ENCODE data around the gene TTC1. TPM values are rescaled to one million over a fixed set of nuclear protein-coding genes. Genes with fewer than 3 reads are reported as not detected.

Gene TTC1
- total and polyA plus RNA-seq, 2 of the 8 experiments (the other 6 are each of a cell fraction or from before 2014, with no cell fraction given) = 25.1 to 63.9 TPM

GRCh38 chr5:160036243-160036642, 27.3 kb downstream of the TTC1 start:
- Histone ChIP-seq H3K79me1 (ENCODE audit: low read depth, low read length) (0 out of 2 replicates have a peak, but pooled peaks cover 2% of the 10 kb centered on the region), H3K9ac (replicated peaks in 1 of 4; ENCODE audit: extremely low read depth in 1 of 4, low read depth in 3 of 4, low read length in 3 of 4) (no peak overlapping the region), H4K91ac (replicated peaks; ENCODE audit: insufficient read length, low read length) (no peak overlapping the region), H3K14ac (ENCODE audit: insufficient read length) (no peak overlapping the region), H3K79me2 (ENCODE audit: control insufficient read depth in 1 of 2, insufficient read depth in 2 of 2, low read length in 2 of 2) (peaks cover 0 to 2% of the 10 kb centered on the region in 2 experiments; a peak in 1 of 4 replicates), H2BK15ac (ENCODE audit: low read length) (no peak overlapping the region), H2BK20ac (ENCODE audit: low read length) (no peak overlapping the region), H3K36me3 (ENCODE audit: control insufficient read depth in 2 of 4, insufficient read depth in 4 of 4, low read length in 3 of 4) (peaks cover 7 to 58% (median 27%) of the 10 kb centered on the region in 4 experiments; a peak in 7 of 8 replicates), H3K56ac (replicated peaks; ENCODE audit: insufficient read length, low read depth, low read length) (no peak overlapping the region), H3K27ac (ENCODE audit: low read depth, low read length) (no peak overlapping the region), H2BK12ac (ENCODE audit: low read depth, low read length) (no peak overlapping the region), H3K9me3 (ENCODE audit: insufficient read depth in 2 of 2, low read depth in 1 of 2, low read length in 1 of 2) (no peaks in the 10 kb centered on the region), H2BK120ac (replicated peaks; ENCODE audit: low read depth, low read length) (no peak overlapping the region), H3K4me2 (ENCODE audit: insufficient read depth in 1 of 2, low read depth in 2 of 2, low read length in 2 of 2) (no peak overlapping the region), H3K23me2 (ENCODE audit: low read depth, low read length) (no peaks in the 10 kb centered on the region), H3K23ac (ENCODE audit: insufficient read length) (no peak overlapping the region), H3K18ac (ENCODE audit: extremely low read depth, low read length) (no peak overlapping the region), H2BK5ac (ENCODE audit: low read depth, low read length) (no peak overlapping the region), H4K20me1 (replicated peaks in 1 of 2; ENCODE audit: control insufficient read depth in 1 of 2, insufficient read depth in 2 of 2, low read length in 2 of 2) (no peaks in the 10 kb centered on the region), H2AK5ac (ENCODE audit: low read depth, low read length) (no peak overlapping the region), H4K8ac (ENCODE audit: extremely low read depth, insufficient read depth, low read length) (no peak overlapping the region), H3K4ac (replicated peaks; ENCODE audit: insufficient read length, low read depth, low read length) (no peak overlapping the region), H4K5ac (ENCODE audit: insufficient read length, low read depth, low read length) (no peak overlapping the region), H3K27me3 (replicated peaks in 1 of 4; ENCODE audit: control insufficient read depth in 3 of 4, extremely low read depth in 1 of 4, insufficient read depth in 3 of 4, low read length in 3 of 4) (peaks cover 0 to 1% (median 0%) of the 10 kb centered on the region in 4 experiments; a peak in 1 of 7 replicates), H3K4me1 (replicated peaks in 1 of 4; ENCODE audit: control insufficient read depth in 3 of 4, insufficient read depth in 4 of 4, low read length in 3 of 4) (no peaks in the 10 kb centered on the region), H2AFZ (ENCODE audit: low read length) (no peak overlapping the region), H3K4me3 (ENCODE audit: extremely low read depth in 1 of 4, insufficient read depth in 2 of 4, low read depth in 3 of 4, low read length in 4 of 4) (no peak overlapping the region)
- ChIA-PET POLR2A (ENCODE audit: partially characterized antibody) (interaction anchor here (0.7 kb wide), 1 partner anchor 31 kb away, joined by 3 read pairs; no protein-coding TSS in a partner anchor), CTCF (ENCODE audit: partially characterized antibody) (interaction anchor here (6.0 kb wide), 1 partner anchor 15 kb away, joined by 32 read pairs; no protein-coding TSS in a partner anchor)
- FAIRE-seq (no peak), DNase-seq (ENCODE audit: low read depth in 1 of 2, low spot score in 2 of 2) (no peak)
- TF ChIP-seq POU5F1 (IDR thresholded peaks at IDR 0.05; ENCODE audit: low read depth, low read length) = no peak
- TF ChIP-seq SP2 (IDR thresholded peaks at IDR 0.05; ENCODE audit: low read length) = no peak
- no peak for TF ChIP-seq JUND (IDR thresholded peaks at IDR 0.05; ENCODE audit: low read length)
- no peak for TF ChIP-seq SRF (IDR thresholded peaks at IDR 0.05; ENCODE audit: low read depth, low read length)
- TF ChIP-seq PHF8 (conservative IDR thresholded peaks at IDR 0.05; ENCODE audit: low read depth, low read length) = no peak
- no peak for TF ChIP-seq RFX5 (IDR thresholded peaks at IDR 0.05; ENCODE audit: borderline replicate concordance, low read depth, low read length)
- no peak for TF ChIP-seq HDAC6 (IDR thresholded peaks at IDR 0.05; ENCODE audit: low read depth, low read length)
- TF ChIP-seq CHD2 (IDR thresholded peaks at IDR 0.05; ENCODE audit: low read length) = no peak
- no peak for TF ChIP-seq HDAC2 (IDR thresholded peaks at IDR 0.05; ENCODE audit: borderline replicate concordance in 1 of 2, low read depth in 2 of 2, low read length in 2 of 2)
- no peak for TF ChIP-seq CBX5 (IDR thresholded peaks at IDR 0.05; ENCODE audit: low read depth, low read length)
- no peak for TF ChIP-seq E2F6 (IDR thresholded peaks at IDR 0.05)
- no peak for TF ChIP-seq NRF1 (IDR thresholded peaks at IDR 0.05; ENCODE audit: low read depth, low read length)
- no peak for TF ChIP-seq RBBP5 (IDR thresholded peaks at IDR 0.05; ENCODE audit: borderline replicate concordance, low read depth, low read length)
- 87% methylated on average over 1 of the region's 1 CpG; no CpG with 5 or more reads in 1 of the 2 experiments for WGBS, 2 experiments (ENCODE audit: extremely low coverage in 1 of 2, insufficient coverage in 1 of 2, insufficient read length in 1 of 2, insufficient replicate concordance in 2 of 2, low coverage in 1 of 2, low lambda C conversion rate in 2 of 2, missing lambda C conversion rate in 1 of 2)

Measured in H1 (cell line).